ENCODE measurements around the gene ANTXR1.
A peak's percentile ranks its signal among the peaks of the same experiment; 100 is the strongest.
"Not testable (repeated sequence)": the region's sequence is repeated elsewhere in the genome, so short reads cannot be mapped to it uniquely, and the experiment has no call there.

ANTXR1 gene

GRCh38 chr2:69167469-69167822, 154.5 kb downstream of the ANTXR1 start:
- no peak for DNase-seq

- peak in 1 of 2 experiments; percentile 49 for DNase-seq
These were observed 155.3 kb downstream of the ANTXR1 start for GRCh38 chr2:69168144-69168813.

- DNase-seq = peak; percentile 37 to 49
These were observed 156.1 kb downstream of the ANTXR1 start for GRCh38 chr2:69168950-69169654.

DNA sequence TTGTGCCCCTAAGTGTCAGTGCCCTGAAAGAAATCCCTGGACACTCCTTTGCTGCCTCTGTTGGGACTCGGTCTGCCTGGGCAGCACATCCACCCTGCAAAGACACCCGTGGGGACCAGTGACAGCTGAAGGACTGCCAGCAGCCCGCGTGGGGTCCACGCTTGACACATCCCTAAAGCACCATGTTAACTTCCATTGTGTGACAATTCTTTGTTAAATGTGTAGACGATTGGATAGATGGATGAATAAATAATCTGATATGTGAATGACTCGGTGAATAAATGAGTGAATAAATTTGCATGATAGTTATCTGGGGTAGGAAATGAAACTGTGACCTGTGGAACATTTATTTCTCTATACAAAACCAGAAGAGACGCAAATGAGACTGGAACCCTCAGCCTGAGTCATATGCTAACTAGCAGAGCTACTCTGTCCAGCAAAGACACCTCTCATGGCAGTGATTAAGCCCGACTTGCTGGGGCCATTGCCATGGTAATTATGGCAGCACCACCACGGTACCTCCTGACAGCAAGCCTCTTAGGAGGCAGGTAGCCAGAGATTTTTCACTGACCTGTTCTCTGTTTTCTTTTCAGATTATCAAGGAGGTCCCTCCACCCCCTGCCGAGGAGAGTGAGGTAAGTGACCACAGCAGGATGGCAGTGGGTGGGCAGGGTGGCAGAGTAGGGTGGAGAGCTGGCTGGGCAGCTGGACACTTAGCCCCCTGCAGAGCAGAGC, 156.8 kb downstream of the ANTXR1 start:
- DNase-seq = no peak

GRCh38 chr2:69170661-69171060, 157.7 kb downstream of the ANTXR1 start:
- DNase-seq = no peak

GRCh38 chr2:69171116-69171896, 158.3 kb downstream of the ANTXR1 start:
- DNase-seq = no peak

GRCh38 chr2:69171897-69172525, 159.0 kb downstream of the ANTXR1 start:
- no peak for DNase-seq

- DNase-seq = no peak
These were observed 160.7 kb downstream of the ANTXR1 start for GRCh38 chr2:69173706-69174105.

DNA sequence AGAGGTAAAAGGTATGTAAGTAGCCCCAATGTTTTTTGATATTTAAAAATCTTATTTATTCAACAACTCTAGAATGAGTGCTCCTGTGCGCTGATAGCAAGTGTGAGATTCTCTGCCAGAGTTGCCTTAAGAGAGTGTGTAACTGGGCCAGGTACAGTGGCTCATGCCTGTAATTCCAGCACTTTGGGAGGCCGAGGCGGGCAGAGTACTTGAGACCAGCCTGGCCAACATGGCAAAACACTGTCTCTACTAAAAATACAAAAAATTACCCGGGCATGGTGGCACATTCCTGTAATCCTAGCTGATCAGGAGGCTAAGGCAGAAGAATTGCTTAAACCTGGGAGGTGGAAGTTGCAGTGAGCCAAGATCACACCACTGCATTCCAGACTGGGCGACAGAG, 161.2 kb downstream of the ANTXR1 start:
- DNase-seq = not testable (repeated sequence)

GRCh38 chr2:69175790-69176715, 163.1 kb downstream of the ANTXR1 start:
- DNase-seq = no peak

DNA sequence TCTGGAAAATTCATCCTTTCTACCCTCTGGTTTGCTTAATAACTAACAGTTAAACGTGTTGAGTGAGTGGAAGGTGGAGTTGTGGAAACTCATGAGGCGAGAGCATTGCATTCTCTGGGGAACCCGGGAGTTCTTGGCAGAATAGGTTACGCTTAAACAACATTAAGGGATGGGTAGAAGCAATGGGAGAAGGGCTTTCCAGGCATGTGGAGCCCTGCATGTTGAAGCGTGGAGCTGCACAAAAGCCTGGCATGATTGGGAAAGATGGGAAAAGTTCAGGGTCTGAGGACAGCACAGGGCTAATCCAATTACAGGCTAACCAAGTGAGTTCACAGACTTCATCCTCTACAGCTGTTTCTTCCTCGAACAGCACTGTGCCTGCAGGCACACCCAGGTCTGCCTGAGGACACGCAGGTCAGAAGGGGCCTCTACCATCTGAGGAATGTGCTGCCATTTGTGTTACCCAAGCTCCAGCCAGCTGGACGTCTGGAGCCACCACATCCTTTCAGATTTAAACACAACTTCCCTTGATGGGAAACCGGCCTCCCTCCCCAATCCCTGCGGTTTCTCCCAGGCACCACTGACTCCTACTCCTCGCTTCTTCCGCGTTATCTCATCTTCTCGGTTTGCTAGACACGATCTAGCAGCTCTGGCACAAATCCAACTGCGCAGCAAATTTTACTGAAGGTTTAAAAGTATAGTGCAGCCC, 164.2 kb downstream of the ANTXR1 start:
- DNase-seq = no peak

GRCh38 chr2:69177785-69178636, 165.0 kb downstream of the ANTXR1 start:
- DNase-seq = no peak

GRCh38 chr2:69178756-69179155, 165.8 kb downstream of the ANTXR1 start:
- no peak for DNase-seq

- no peak for DNase-seq
These were observed 167.2 kb downstream of the ANTXR1 start for GRCh38 chr2:69180227-69180626.

DNA sequence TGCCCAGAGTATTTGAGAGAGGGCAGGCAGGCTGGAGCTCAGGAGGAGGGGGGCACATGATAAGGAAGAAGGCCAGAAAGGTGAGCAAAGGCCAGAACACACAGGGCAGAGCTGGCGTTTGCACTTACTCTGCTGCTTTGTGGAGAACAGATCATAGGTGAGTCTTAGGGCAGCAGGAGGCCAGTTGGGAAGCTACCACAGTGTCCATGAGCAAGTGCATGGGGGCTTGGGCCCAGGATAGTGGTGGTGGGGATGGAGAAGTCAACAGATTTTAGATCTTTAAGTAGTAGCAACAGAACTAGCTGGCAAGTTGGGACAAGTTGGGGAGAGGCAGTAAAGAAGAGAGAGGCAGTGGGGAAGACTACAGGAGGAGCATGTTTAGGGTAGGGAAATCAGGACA, 168.0 kb downstream of the ANTXR1 start:
- no peak for DNase-seq

DNA sequence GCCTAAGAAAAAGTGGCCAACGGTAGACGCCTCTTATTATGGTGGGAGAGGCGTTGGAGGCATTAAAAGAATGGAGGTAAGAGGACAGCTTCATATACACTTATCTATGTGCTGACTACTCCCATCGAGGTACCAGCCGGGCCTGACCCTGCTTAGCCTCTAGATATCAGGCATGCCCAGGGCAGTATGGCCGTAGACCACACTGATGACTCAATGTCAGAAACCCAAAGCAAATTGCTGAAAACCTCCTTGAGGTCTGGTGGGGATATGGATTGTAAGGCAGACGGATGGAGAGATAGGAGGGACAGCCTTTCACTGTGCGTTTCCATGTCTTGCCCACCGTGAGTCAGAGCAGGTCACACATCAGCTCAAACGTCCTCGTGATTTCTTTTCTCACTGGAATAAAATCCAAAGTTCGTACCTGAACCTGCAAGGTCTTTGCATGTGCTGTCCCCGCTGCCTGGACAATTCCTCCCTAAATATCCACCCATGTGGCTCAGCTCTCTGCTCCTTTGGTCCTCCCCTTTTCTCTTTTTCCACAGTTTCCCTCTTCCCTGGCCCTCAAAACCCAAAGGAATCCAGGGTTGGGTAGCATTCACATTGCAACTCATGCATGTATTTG, 168.9 kb downstream of the ANTXR1 start:
- no peak for DNase-seq

DNA sequence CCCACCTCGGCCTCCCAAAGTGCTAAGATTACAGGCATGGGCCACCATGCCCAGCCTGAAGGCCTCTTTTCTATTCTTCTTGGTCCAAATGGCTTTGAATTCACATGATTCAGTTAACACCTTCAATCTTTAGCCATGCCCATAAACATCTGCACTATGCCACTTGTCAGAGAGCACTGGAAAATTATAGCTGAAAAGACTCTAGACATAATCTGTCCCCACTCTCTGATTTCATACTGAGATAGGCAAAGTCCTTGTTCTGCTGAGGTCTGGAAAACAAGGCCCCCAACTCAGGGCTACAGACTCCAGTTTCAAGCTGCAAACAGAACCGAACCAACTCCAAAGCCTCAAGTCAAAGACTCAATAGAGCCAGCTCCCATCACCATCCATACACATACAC, 170.7 kb downstream of the ANTXR1 start:
- no peak for DNase-seq

DNA sequence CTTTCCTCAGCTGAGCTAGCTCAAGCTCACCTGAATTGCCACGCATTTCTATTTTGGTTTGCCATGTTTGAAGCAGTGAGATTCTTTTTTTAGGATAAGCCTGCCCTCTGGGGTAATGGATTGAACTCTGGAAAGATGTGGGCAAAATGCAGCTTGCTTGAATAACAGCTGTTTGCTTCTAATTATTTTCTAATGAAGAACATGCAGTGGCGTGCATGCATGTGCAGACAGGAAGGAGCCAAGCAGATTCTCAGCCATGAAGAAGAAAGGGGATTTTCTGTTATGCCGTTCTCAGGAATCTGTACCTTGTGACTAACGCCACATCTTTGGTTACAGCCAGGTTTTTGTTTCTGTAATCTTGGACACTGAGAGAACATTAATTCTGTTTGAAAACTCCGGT, 171.2 kb downstream of the ANTXR1 start:
- DNase-seq = no peak

- no peak for DNase-seq
These were observed 172.8 kb downstream of the ANTXR1 start for GRCh38 chr2:69185807-69186206.
